CD4-positive, alpha-beta T cell treated with Interleukin-4 for 4 hours (primary cell): Measurements from ENCODE around the gene RUBCN.
"Not testable (repeated sequence)": the region's sequence is repeated elsewhere in the genome, so short reads cannot be mapped to it uniquely, and the experiment has no call there.

ENCODE experiments used
- DNase-seq: peaks from one replicate; pipeline ENCODE4 v3.0.0-alpha.2; 2020

Gene RUBCN

DNA sequence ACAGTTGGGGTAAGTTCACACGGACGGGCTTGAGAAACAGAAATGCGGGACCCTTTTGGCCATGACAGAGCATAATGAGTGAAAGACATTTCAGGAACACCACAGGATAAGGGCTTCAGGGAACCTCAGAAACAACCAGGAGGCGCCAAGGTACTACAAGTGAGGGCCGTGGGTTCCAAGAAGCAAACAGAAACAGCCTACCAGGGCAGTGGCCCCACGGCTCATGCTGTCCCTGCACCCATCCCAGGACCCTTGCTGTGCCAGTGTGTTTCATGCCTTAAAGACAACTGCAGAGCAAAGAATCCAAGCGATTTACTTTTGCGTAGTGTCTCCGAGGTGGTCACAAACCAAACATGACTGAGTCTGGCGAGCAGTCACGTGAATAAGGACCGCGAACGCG, 54.0 kb downstream of the RUBCN start:
- DNase-seq, result no peak

DNA sequence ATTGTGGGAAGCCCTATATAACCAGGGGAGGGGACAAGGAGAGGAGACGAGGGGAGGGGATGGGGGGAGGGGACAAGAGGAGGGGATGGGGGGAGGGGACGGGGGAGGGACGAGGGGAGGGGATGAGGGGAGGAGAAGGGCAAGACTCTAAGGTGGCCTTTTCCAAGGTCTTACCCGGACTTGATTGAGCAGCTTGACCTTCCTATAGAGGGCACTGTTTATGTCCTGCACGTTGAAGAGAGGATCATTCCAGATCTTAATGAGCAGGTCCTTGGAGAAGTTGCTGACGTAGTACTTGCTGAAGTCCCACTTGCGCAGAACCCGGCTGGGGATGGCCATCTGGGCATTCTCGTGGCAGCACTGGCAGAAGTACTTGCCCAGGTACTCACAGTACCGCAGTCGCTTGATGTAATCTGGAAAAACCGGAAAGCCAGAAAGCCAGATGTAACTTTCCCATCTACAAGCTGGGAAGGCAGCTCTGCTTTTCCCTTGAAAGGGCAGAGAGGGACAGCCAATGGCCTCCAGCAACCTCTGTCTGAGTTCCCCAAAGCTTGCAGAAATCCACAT, 55.7 kb downstream of the RUBCN start:
- no peak for DNase-seq

DNA sequence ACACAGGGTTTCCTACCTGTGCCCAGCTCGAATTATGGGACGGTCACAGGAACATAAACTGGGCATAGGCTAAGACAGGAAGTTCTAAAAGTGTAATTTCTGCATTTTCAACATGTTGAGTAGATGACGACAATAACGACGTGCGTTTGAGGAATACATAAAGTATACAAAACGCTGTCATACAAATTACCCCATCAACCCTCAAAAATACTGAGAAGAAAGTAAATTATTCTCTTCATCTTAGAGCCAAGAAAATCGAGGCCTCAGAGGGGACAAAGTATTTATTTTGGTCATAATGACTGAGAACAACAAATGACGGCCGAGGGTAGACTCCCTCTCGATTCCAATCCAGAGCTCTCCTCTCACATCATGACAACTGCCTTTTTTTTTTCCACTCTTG, 60.8 kb downstream of the RUBCN start:
- no peak for DNase-seq

DNA sequence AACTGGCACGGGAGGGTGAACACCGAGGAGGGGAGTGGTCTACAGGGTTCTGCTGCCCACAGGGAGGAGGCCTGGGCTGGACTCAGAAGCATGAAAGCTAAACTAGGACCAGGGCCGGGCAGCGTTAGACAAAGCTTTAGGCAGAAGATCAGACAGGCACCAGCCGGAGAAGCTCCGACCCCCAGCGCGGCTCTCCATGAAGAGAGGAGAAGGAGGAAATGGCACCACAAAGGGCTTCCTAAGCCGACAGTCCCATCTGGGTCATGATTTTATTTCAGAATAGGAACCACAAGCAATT, 61.2 kb downstream of the RUBCN start:
- no peak for DNase-seq

DNA sequence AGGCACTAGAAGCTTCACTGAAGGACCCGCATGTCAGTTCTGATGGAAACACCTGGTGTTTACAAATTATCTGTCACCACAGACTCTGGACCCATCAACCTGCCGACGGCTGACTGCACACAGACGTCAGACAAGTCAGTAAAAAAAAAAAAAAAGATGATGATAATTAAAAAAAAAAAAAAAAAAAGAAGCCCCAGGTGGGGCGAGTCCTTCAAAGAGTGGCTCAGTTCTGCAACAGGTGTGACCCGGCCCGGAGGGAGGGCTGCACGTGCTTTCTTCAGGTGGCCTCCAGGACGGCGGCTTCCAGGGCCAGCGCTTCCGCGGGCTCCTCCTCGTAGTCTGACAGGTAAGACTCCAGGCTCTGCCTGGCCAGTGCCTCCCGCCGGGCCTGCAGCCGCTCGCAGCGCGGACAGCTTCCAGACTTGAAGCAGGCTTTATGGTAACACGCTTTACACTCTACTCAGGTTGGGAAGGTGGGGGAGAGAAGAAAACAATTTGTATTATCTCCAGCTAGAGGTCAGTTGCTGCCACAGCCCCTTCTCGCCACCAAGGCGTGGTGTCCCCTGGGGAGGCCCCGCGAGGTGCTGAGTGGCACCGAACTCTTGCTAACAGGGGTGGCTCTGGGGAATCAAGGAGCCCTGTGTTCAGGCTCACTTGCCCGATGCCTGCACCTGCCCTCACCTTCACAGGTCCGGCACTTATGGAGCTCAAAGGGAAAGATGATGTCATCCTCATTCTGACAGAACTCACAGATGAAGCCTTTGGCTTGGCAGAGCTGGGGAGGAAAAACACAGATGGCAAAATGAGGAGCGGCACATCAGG, 61.8 kb downstream of the RUBCN start:
- no peak for DNase-seq

DNA sequence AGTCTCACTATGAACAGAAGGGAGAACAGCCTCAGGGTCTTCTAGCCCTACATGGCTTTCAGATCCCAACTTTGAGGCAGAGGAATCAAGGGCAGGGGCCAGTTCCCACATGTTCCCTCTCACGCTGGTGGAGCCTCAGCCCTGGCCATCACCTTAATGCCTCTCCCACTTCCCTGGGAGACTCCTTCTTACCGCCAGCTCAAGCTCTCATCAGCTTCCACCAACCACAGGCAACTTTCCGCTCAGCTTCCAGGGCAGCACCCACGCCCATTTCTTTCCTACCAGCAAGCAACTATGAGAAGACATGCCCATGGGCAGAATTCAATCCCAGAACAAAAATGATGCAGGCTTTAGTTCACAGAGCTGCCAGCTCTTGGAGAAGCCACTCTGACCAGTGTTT, 63.5 kb downstream of the RUBCN start:
- no peak for DNase-seq

DNA sequence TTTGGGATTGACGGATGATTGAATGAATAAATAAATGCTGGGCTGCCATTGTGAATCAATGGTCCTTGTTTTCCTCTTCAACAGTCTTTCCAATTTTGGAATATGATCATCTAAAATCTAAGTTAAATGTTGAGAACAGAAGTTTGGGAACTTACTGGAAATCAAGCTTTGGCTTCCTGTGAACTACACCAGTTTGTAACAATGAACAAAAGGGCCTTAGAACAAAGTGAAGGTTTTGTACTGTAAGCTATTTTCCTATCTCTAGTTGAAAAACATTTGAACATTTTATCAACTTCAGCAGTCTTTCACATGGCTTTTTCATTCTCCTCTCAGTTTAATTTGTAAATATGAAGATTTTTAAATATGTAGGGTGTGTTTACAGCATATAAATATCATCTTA, 66.3 kb downstream of the RUBCN start:
- no peak for DNase-seq

DNA sequence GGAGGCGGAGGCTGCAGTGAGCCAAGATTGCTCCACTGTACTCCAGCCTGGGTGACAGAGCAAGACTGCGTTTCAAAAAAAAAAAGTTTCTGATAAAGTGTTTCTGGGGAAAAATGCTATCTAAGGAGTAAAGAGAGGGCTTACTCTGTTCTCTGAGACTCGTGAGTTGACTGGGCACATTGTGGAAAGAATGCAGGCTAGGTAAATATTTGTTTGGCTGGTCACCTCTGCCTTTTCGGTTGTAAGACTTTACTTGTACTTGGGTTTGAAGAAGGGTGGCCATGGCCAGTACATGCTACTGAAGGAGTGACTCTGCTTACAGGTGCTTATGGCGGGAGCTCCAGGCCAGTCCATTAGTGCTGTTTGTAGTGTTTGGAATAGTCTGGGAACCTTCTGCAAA, 68.7 kb downstream of the RUBCN start:
- no peak for DNase-seq

DNA sequence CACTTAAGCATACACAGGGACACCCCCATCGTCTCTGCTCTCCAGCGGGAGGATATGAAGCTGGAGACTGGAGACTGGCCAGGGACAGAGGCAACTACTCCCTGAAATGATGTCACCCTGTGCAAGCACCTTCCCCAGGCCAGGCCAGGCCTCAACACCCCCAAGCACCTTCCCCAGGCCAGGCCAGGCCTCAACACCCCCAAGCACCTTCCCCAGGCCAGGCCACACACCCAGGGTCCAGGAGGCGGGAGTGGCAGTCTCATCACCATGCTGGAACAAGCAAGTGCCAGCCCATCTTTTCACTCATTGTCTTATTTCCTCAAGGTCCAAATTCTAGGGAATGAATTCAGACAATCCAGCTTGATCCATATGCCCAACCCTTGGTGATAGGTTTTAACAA, 69.4 kb downstream of the RUBCN start:
- not testable (repeated sequence) for DNase-seq

DNA sequence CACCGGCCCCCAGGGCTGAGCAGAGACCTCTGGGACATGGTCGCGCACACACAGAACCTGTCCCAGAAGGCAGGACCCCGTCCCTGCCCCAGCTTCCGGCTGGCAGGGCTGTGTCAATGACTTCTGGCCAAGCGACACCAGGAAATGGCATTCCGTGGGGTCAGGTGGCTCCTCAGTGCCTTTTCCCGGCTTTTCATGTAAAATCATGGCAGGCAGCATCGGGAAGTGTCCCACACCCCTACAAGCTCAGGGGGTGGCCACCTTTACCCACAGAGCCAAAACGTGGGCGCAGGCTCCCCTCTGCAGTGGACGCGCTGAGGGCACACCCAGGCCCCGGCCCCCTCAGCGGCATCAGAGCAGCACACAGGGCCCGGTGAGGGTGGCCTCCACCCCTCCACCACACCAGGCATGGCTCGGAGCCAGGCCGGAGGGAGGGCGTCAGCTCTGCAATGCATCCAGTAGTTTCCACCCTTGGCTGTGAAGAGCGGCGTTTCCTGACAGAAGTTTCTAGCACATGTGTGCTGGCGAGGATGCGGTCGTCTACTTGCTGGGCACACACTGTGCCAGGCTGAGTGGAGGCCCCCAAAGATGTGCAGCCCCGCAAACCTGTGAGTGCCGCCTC, 70.4 kb downstream of the RUBCN start:
- not testable (repeated sequence) for DNase-seq

DNA sequence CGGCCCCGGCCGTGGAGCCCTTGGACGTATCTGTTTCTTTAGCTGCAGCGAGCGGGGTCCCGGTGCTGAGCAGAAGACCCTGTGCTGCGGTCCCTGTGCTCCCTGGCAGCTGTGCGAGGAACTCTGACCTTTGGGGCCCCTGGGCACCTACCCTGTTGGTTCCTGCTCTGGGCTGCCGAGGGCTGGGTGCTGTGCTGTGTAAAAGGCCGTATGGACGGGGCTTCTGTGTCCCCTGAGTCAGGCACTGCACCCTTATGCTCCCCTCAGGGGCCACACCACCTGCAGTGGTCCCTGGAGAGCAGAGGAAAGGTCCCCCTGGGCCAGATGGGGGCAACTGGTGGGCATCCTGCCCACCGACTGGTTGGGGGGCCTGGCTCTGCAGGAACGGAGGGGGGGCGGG, 71.2 kb downstream of the RUBCN start:
- not testable (repeated sequence) for DNase-seq

DNA sequence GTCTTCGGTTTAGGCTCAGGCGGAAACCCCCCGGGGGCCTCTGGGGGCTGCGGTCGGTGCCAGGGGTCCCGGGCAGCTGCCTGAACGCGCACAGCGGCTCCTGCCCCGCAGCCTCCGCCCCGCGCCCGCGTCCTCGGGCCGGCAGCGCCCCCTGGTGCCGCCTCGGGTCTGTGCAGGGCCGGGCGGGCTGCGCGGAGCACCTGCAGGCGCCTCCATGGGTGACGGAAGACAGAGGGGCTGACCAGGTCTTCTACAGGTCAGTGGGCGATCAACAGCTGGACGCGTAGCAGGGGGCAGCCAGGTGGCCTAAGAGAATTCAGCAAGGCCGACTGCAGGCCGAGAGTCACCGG, 71.6 kb downstream of the RUBCN start:
- not testable (repeated sequence) for DNase-seq

DNA sequence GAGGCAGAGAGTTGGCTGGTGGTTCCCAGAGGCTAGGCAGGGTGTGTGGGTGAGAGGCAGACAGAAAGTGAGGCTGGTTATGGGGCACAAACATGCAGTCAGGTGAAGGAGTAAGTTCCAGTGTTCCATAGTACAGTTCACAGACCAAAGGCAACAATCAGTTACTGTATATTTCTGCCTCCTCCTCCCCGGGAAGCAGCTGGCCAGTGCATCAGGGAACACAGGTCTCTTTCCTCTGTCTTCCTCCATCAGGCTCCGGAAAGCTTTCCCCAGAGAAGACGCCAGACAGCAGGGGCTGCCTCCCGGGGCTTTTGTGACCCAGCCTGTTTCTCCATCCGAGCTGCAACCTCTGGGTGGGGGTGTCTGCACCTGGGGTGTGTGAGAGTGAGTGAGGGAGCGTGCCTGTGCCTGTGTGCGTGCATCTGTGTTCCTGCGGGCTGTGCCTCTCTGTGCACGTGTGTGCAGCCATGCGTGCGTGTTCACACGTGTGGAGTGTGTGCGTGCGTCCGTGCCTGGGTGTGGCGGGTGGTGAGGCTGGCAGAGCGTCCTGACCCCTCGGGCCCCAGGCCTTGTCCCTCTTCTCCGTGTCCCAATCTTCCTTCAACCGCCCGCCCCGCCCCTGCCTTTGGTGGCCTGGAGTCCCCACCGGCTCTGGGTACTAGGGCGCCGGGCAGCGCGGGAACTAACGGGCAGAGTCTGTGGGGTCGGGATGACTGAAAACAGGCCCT, 72.1 kb downstream of the RUBCN start:
- not testable (repeated sequence) for DNase-seq

DNA sequence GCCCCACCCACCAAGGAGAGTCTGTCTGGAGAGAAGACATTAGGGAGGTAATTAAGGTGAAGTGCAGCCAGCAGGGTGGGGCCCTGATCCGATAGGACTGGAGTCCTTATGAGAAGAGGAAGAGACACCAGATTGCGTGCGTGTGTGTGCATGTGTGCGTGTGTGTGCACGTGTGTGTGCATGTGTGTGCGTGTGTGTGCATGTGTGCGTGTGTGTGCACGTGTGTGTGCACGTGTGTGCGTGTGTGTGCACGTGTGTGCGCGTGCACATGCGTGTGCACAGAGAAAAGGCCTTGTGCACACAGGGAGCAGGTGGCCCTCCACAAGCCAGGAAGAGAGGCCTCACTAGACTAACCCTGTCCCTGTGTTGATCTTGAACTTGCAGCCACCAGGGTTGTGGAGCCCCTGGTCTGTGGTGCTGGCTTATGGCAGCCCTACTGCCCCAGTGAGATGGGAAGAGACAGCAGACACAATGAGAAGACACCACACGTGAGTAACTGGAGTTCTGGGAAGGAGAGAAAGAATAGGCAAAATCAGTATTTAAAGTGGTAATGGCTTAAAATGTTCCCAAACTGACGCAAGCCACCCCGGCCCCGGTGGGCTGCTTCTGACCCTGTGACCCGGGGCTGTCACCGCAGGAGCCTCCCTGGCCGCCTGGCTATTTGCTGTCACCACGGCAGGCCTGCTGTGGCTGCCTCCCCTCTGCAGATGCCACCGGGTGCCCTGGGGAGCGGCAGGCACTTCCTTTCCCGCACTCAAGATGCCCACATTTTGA, 73.2 kb downstream of the RUBCN start:
- not testable (repeated sequence) for DNase-seq

DNA sequence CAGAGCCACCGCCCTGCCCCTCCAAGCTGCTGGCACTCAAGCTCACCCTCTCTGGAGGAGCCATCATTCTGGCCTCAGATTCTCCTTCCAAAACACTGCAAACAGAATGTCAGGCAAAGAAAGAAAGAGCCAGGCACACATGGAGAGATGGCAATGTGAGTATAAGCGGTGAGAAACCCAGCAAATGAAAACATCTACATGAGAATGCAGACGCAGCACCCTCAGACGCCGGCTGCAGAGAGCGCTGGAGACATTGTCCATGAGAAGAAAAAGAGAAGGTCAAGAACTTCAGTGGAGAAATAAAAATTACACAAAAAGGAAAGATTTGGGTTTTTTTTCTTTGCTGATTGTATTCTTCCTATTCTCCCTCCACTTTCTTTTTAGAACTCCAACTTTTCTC, 74.4 kb downstream of the RUBCN start:
- not testable (repeated sequence) for DNase-seq

DNA sequence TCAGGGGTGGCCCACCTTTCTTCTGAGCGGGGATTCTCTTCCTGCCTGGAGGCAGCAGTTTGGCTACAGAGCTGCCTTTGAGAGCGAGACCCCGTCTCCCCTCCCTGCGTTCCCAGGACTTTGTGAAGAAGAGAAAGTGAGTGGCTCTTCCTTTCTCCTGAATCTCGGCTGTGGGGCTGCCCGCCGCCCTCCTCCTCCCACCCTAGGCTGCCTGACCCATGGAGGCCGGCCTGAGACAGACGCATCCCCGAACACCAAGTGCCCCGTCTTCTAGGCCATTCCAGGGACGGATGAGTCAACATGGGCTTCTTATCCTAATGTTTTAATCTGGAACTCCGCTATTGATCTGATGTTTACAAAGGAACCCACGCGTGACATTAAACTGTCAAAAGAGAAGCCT, 74.8 kb downstream of the RUBCN start:
- not testable (repeated sequence) for DNase-seq

DNA sequence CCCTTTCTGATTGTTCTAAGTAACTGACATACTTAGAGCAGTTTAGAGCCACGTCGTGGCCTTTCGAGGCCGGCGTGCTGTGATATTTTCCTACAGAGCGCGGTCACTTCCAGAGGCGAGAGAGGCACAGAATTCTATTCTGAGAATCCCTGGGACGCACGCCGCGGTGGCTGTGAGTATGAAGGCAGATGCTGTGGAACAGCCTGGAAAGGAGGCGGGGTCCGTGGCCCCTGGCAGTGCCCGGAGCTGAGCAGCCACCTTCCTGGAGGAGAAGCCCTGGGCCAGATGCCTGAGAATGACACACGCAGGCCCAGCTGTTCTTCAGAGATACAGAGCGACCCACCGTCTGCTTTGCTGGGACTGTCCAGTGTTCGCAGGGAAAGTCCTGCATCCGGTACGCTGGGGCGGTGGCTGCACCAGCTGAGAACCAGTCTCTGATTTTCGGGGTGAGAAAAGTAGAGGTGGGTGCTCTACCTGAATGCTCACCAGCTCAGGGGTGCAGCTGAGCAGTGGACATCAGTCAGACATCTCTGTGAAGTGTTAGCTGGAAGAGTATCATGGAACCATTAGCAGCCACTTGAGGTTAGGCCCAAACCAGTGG, 75.4 kb downstream of the RUBCN start:
- DNase-seq, result not testable (repeated sequence)

DNA sequence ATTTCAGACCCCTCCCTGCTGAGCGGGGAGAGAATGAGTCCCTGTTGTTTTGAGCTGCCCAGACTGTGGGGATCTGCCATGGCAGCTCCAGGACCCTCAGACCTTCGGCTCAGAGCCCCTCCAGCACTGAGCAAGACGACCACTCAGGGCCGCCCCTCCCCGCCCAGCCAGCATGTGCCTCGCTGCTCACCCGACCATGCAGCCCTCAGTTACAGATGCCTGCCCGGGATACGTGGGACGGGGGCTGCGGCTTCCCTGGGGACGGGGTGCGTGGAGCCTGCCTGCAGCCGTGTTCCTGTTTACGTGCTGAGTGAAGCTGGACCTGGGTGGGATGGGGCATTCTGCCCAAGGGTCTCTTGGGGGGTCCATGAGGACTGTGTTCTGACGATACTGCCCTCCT, 77.0 kb downstream of the RUBCN start:
- DNase-seq, result not testable (repeated sequence)

DNA sequence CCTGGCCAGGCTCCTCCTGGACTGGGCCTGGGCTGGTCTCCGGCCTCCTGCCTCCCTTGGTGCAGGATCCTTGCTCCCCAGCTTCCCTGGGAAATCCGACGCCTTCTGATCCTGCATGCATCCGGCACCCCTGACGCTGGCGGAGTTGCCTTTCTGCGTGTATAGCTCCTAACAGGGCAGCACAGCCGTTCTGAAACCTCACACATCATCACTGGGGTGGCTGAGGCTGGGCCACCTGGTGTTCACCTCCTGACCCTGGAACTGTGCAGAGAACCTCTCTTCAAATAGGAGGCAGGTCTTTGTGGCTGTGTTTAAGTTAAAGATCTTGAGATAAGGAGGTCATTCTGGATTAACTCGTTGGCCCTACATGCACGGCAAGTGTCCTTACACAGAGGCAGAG, 77.6 kb downstream of the RUBCN start:
- not testable (repeated sequence) for DNase-seq

DNA sequence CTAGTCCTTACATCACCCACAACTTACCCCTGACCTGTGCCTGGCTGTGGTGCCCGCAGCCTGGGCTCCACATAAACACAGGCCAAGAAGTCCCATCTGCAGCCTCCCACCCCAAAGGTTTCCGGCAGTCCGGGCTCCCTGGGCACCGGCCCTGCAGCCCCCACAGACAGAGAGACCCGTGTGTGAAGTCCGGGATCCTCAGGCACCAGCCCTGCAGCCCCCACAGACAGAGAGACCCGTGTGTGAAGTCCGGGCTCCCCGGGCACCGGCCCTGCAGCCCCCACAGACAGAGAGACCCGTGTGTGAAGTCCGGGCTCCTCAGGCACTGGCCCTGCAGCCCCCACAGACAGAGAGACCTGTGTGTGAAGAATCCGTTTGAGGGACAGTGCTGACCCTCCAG, 78.0 kb downstream of the RUBCN start:
- not testable (repeated sequence) for DNase-seq

DNA sequence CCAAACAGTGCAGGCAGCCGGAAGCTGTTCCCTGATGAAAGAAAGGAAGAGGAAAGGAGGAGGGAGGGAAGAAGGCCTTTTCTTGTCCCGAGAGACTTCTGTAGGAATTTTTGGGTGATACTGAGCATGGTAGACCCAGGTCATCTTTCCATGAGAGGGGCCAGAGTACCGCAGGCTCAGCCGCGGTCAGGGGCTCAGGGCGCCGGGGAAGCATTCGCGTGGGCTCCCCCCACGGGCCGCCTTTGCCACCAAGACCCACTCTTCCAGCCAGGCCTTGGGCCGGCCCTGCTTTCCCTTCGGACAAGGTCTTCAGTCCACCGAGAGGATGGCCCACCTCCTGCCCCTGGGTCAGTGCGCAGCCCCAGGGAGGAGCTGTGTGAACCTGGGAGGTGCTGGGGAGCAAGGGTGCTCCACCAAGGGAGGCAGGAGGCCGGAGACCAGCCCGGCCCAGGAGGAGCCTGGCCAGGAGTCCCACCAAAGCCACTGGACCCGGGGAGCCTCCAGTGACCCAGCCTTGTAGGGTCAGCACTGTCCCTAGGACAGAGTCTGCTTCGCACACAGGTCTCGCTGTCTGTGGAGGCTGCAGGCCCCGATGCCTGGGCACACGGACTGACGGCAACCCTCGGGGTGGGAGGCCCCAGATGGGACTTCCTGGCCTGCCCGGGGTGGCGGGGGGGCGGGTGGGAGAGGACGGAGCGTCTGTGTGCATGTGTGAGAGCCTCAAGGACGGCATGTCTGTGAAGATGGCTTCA, 79.0 kb downstream of the RUBCN start:
- DNase-seq, result not testable (repeated sequence)

DNA sequence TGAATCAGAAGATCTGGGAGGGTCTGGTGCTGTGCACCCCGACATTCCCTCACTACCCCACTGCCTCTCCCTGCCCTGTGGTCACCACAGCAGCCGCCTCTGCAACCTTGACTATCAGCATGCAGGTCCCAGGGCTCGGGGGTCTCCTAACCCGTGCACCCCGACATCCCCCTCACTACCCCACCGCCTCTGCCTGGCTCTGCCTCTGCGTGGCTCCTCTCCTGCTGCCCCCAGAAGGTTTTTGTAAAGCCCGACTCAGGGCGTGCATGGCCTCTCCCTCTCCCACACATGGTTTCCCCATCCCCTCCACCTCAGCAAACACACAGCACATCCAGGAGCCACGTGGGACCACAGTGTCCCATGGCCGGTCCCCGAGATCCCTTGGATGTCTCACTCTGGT, 79.7 kb downstream of the RUBCN start:
- DNase-seq, result not testable (repeated sequence)
